B cell (primary cell): ENCODE data around the gene HIGD2B. TPM values are rescaled to one million over a fixed set of nuclear protein-coding genes. Genes with fewer than 3 reads are reported as not detected.
"Not testable (repeated sequence)": the region's sequence is repeated elsewhere in the genome, so short reads cannot be mapped to it uniquely, and the experiment has no call there.

ENCODE experiments used
- ATAC-seq: fragments of 200-7000 bp; cut with Tn5 transposase; one replicate; pipeline ENCODE4 v1.10.0; 2021; ENCODE audit warnings: low read depth, mild to moderate bottlenecking, moderate number of reproducible peaks, moderate library complexity
- CTCF ChIA-PET: fragments of 350-600 bp; sonication (Branson Sonifier 250); formaldehyde crosslinking; loops from one replicate; lab custom pipeline; 2021; ENCODE audit warnings: antibody characterized with exemption, inconsistent platforms; lab: Charles Lee
- POLR2A ChIA-PET: fragments of 350-600 bp; sonication (Branson Sonifier 250); formaldehyde crosslinking; loops from one replicate; lab custom pipeline; 2021; ENCODE audit warnings: antibody characterized with exemption; lab: Charles Lee
- DNase-seq: peaks from one replicate; pipeline ENCODE4 v3.0.0; 2013
- H2AFZ ChIP-seq: 2 replicates; pipeline ENCODE4 v1.6.1; 2012; ENCODE audit warnings: mild to moderate bottlenecking, low read depth, low read length; ENCODE audit not compliant: insufficient read depth, poor library complexity, severe bottlenecking
- H3K27ac ChIP-seq, 2 donors: 1 replicate in 1 of 2; 2 replicates in 1 of 2; pipeline ENCODE4 v1.5.1; 2012 to 2013; ENCODE audit warnings: low read length in 2 of 2, mild to moderate bottlenecking in 2 of 2, moderate library complexity in 1 of 2
- H3K27me3 ChIP-seq, 4 experiments: fragments of 200-600 bp in 1 of 4; sonication (generic) in 1 of 4; replicated peaks in 1 of 4; 1 replicate in 2 of 4; 2 replicates in 2 of 4; pipeline versions ENCODE4 v1.6.1 to v1.7.0; 2013 to 2016; ENCODE audit warnings: low read length in 3 of 4, mild to moderate bottlenecking in 2 of 4, mixed read lengths in 1 of 4, moderate library complexity in 1 of 4; ENCODE audit not compliant: insufficient read depth in 4 of 4, control insufficient read depth in 3 of 4; ENCODE audit errors: control extremely low read depth in 1 of 4
- H3K36me3 ChIP-seq, 2 experiments: replicated peaks in 1 of 2; 1 replicate in 1 of 2; 2 replicates in 1 of 2; pipeline versions ENCODE4 v1.6.1 to v1.7.1; 2013; ENCODE audit warnings: low read length in 1 of 2; ENCODE audit not compliant: insufficient read depth in 2 of 2, control insufficient read depth in 1 of 2; ENCODE audit errors: control extremely low read depth in 1 of 2, extremely low read depth in 1 of 2
- H3K4me1 ChIP-seq, 2 donors: fragments of 200-600 bp in 1 of 2; sonication (generic) in 1 of 2; 1 replicate in 1 of 2; 2 replicates in 1 of 2; pipeline versions ENCODE4 v1.5.1 to v1.6.1; 2013 to 2017; ENCODE audit warnings: low read length in 2 of 2; ENCODE audit not compliant: control insufficient read depth in 2 of 2, insufficient read depth in 2 of 2
- H3K4me2 ChIP-seq: replicated peaks from 2 replicates; pipeline ENCODE3; 2012; ENCODE audit warnings: mild to moderate bottlenecking, low read depth, low read length; ENCODE audit not compliant: poor library complexity, severe bottlenecking
- H3K4me3 ChIP-seq, 5 experiments: fragments of 200-600 bp in 1 of 5; sonication (generic) in 1 of 5; 1 replicate in 3 of 5; 2 replicates in 2 of 5; pipeline versions ENCODE4 v1.5.1 to v1.7.0; 2011 to 2016; ENCODE audit warnings: low read length in 4 of 5, mild to moderate bottlenecking in 4 of 5, low read depth in 2 of 5, control low read depth in 1 of 5, moderate library complexity in 1 of 5; ENCODE audit not compliant: insufficient read depth in 1 of 5; ENCODE audit errors: control extremely low read depth in 1 of 5, extremely low read depth in 1 of 5
- H3K79me2 ChIP-seq: fragments of 200-600 bp; sonication (generic); one replicate; pipeline ENCODE4 v1.6.0; 2016; ENCODE audit warnings: low read length; ENCODE audit not compliant: control insufficient read depth, insufficient read depth
- H3K9ac ChIP-seq: fragments of 200-600 bp; sonication (generic); 2 replicates; pipeline ENCODE4 v1.6.1; 2017; ENCODE audit warnings: mild to moderate bottlenecking, low read length, moderate library complexity
- H3K9me3 ChIP-seq, 3 donors: one replicate each; pipeline versions ENCODE4 v1.6.1 to v1.7.1; 2013; ENCODE audit warnings: low read length in 2 of 3; ENCODE audit not compliant: control insufficient read depth in 2 of 3, insufficient read depth in 1 of 3; ENCODE audit errors: control extremely low read depth in 1 of 3
- H4K20me1 ChIP-seq: 2 replicates; pipeline ENCODE4 v1.6.0; 2012; ENCODE audit warnings: mild to moderate bottlenecking, low read length; ENCODE audit not compliant: insufficient read depth, control insufficient read depth, poor library complexity, severe bottlenecking
- H3K27ac Mint-ChIP-seq: one replicate; pipeline ENCODE4 v1.8.0; 2021; ENCODE audit warnings: mixed read lengths
- H3K27me3 Mint-ChIP-seq: one replicate; pipeline ENCODE4 v1.8.0; 2021; ENCODE audit warnings: mixed read lengths
- H3K4me1 Mint-ChIP-seq: one replicate; pipeline ENCODE4 v1.8.0; 2021; ENCODE audit warnings: mixed read lengths
- H3K4me3 Mint-ChIP-seq: one replicate; pipeline ENCODE4 v1.8.0; 2021; ENCODE audit warnings: mixed read lengths
- H3K9me3 Mint-ChIP-seq: one replicate; pipeline ENCODE4 v1.8.0; 2022; ENCODE audit warnings: mixed read lengths; ENCODE audit not compliant: insufficient read depth
- WGBS: methylation state at CpG from one replicate; pipeline ENCODE4 v1.1.5; 2013; ENCODE audit warnings: missing lambda C conversion rate; ENCODE audit not compliant: insufficient coverage; 5-methylcytosine and 5-hydroxymethylcytosine counted together
- intact Hi-C: fragments of 100-400 bp; cut with micrococcal nuclease; formaldehyde crosslinking; loops from one replicate; pipeline ENCODE4 v1.10.0; 2022
- polyA plus RNA-seq: library from polyadenylated mRNA; depleted of rRNA; stranded (reverse); fragments of >200 nt; gene quantifications from 2 replicates; pipeline ENCODE4 v1.2.3, GENCODE V29; 2012
- total RNA-seq, 2 donors: library from RNA; stranded (reverse); fragments of 120-200 nt in 1 of 2; gene quantifications; 1 replicate in 1 of 2; 2 replicates in 1 of 2; pipeline versions ENCODE4 v1.2.3 to v1.2.4, GENCODE V29; 2013 to 2022

HIGD2B gene
- total and polyA plus RNA-seq, 2 donors (not counting 1 experiment from before 2014, with no cell fraction given) = 0.52 TPM; not detected in 1

GRCh38 chr15:72648631-72649253 is 37.2 kb downstream of the HIGD2B start:
- CTCF ChIA-PET, POLR2A ChIA-PET: not testable (repeated sequence)
- WGBS = no CpG with 5 or more reads among the region's 10 CpGs

GRCh38 chr15:72642271-72642670 is 43.7 kb downstream of the HIGD2B start:
- POLR2A ChIA-PET, H3K9me3 Mint-ChIP-seq, H3K27me3 Mint-ChIP-seq, H2AFZ ChIP-seq, H3K27ac Mint-ChIP-seq, H3K4me1 ChIP-seq, H4K20me1 ChIP-seq, ATAC-seq, H3K9ac ChIP-seq, CTCF ChIA-PET, H3K9me3 ChIP-seq, H3K27ac ChIP-seq, H3K36me3 ChIP-seq, H3K4me2 ChIP-seq, H3K4me1 Mint-ChIP-seq, DNase-seq, H3K4me3 Mint-ChIP-seq, H3K4me3 ChIP-seq, intact Hi-C loops, H3K27me3 ChIP-seq, H3K79me2 ChIP-seq: not testable (repeated sequence)
- no CpG with 5 or more reads among the region's 2 CpGs for WGBS

More at GRCh38 chr15:72648631-72649253, 37.2 kb downstream of the HIGD2B start:
- H3K4me3 Mint-ChIP-seq, H3K27ac Mint-ChIP-seq, DNase-seq, H3K9ac ChIP-seq, H2AFZ ChIP-seq, H3K36me3 ChIP-seq, H3K79me2 ChIP-seq, H3K4me1 ChIP-seq, H4K20me1 ChIP-seq, H3K27me3 Mint-ChIP-seq, H3K4me3 ChIP-seq, H3K4me1 Mint-ChIP-seq, H3K4me2 ChIP-seq, H3K9me3 Mint-ChIP-seq, H3K9me3 ChIP-seq, intact Hi-C loops, H3K27ac ChIP-seq, H3K27me3 ChIP-seq, ATAC-seq: not testable (repeated sequence)

- H3K79me2 ChIP-seq, DNase-seq, H3K4me2 ChIP-seq, H3K27me3 Mint-ChIP-seq, H3K9me3 ChIP-seq, H3K9me3 Mint-ChIP-seq, H3K27me3 ChIP-seq, H3K9ac ChIP-seq, CTCF ChIA-PET, intact Hi-C loops, ATAC-seq, H3K4me1 ChIP-seq, H2AFZ ChIP-seq, H3K4me1 Mint-ChIP-seq, H4K20me1 ChIP-seq, POLR2A ChIA-PET, H3K27ac ChIP-seq, H3K36me3 ChIP-seq, H3K27ac Mint-ChIP-seq, H3K4me3 ChIP-seq, H3K4me3 Mint-ChIP-seq: not testable (repeated sequence)
- WGBS = no CpG with 5 or more reads among the region's 26 CpGs
Observed at GRCh38 chr15:72639759-72640483, 46.1 kb downstream of the HIGD2B start.
